ENCODE data around the gene CCDC157.

GRCh38 chr22:30325724-30326254 is 31.0 kb upstream of the CCDC157 start:
- TF ChIP-seq POLR2AphosphoS5 (IDR thresholded peaks at IDR 0.05; ENCODE audit: borderline replicate concordance, low read depth, low read length) (no peak), EZH2 (IDR thresholded peaks at IDR 0.05) (no peak), FOXP2 (optimal IDR thresholded peaks at IDR 0.05; ENCODE audit: control extremely low read depth, extremely low read length, insufficient read depth) (no peak)
